Measurements from ENCODE around the gene PTGER2.

The PTGER2 gene

DNA sequence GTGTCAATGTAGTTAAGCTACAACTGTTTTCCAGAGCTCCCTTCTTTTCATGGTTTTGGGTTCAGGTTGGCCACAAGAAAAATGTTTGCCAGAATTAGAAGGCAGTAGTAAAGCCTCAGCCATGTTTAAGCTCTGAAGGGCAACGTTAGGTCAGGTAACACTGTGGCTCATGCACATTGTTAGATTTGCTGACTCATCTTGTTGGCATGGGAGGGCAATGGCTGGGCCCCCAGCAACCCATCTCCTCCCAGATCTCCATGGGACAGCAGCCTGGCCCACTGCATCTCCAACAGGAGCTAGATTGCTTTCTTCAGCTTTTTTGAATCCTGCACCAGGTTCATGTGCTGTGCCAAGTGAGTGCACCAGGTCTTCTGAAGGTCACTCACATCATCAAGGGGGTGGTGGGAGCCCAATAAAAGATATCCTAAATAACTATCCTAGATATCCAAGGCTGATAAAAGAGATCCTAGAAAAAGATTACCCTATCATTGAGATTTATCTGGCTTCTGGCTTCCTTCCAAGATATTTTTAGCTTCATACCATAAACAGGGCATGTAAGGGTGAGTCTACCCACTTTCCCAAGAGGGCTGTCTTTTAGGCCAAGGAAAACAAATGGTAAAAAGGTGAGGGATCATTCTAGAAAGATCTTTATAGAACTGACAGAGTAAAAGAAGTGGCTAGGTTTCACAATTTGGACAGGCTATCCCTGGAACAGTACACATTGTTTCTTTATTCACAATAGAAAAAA lies 28.9 kb downstream of the PTGER2 start:
- no peak for DNase-seq

DNA sequence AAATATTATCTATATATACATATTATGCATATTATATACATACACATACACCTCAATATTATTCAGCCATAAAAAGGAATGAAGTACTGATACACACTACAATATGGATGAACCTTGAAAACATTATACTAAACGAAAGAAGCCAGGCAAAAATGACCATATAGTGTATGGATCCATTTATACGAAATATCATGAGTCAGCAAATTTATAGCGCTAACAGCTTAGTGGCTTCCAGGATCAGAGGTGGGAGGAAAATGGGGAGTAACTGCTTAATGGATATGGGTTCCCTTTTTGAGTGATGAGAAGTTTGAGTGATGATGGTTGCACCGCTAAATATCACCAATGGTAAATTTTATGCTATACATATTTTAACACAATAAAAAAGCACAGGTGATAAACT lies 32.7 kb downstream of the PTGER2 start:
- no peak for DNase-seq

DNA sequence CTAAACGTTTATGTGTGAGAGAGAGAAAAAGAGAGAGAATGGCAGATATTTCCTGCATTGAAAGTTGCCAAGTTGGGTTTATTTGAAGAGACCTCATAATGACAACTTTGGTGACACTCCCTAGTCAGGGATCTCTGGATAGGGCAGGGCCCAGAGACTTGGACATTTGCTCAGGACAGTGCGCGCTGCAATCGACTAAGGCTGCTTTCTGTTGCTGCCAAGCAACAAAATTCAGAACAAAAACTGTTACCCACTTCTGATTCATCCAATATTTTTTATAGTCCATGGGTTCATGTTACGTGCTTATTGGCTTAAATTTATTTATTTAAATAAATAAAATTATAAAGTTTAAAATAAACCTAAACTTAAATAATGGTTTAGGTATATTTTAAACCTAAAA lies 34.2 kb downstream of the PTGER2 start:
- no peak for DNase-seq

DNA sequence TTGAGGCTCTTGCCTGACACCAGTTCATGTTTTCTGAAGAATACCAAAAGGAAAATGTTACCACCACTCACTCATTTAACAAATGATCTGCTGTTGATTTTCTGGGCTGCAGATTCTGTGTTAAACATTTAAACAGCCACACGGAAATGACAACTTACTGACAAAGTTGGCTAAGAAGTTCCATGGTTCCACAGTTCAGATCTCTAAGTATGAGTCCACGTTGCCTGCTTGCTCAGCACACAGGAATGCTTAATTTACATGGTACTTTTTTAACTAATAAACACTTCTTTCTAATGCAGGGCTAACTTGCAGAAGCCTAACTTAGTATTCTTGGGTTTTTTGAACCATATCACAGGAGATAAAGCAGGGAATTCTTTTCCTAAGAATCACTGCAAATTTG lies 34.7 kb downstream of the PTGER2 start:
- DNase-seq, result no peak

DNA sequence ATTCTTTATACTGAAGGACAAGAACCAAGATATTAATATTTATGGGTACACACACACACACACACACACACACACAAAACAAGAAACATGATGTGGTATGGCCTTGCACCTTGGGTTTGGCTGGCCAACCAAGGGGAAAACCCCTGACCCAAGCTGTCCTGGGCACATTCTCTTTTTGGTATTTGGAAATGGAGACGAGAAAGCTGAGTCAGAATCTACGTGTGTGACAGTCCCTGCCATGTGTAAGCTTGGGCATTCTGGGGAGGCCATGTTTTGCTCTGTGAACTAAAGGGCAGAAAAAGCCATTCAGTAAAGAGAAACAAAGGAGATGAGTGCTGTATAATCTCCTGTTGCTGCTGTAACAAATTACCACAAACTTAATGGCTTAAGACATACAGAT lies 35.6 kb downstream of the PTGER2 start:
- no peak for DNase-seq

DNA sequence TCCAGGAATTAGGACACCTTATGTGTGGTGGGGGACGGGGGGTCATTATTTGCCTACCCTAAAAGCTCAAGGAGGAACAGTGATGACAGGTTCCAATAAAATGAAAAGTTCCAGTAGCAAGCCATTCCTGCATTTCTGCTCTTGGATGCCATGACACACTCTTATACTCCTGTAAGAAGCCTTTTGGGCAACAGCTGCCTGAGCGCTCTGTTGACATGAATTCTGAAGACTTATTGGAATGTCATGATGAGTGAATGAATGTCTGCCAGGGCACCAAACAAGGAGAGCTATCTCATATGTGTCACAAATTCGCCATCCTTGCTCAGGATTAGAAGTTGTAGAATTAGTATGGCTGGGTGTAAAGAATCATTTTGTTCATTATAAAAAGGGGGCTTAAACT lies 36.3 kb downstream of the PTGER2 start:
- no peak for DNase-seq

DNA sequence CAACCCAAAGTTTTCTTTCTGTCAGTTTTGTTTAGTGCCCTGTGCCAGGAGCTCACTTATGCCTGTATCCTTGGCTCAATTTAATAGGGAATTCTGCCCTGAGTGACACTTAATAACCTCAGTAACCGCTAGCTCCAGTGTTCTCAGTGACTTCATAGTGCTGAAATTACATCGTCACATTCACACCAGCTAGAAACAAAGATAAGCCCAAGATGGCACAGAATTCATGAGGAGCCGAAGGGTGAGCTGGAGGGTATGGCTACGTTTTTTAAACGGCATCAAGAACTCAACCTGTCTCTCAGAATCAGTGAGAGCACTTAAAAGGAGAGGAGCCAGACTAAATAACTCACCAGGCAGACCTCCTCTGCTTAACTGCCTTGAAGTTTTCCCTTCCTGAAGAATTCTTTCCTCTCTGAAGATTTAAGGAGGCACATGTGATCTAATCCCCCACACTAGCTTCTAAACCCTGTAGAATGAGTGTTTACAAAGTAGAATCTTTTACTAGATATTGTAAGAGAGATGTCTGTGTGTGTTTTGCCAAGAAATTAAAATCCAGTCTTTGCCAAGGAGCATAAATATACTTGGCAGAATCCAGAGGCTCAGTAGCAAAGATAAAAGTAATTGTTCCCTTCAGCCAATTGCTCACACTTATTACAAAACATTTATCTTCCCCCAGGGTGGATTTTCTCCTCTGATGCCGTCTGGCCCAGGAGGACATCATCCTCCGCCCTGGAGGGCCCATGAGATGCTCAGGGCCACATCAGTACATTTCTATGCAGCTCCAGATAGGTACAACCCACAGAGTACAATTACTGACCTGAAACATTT lies 37.3 kb downstream of the PTGER2 start:
- no peak for DNase-seq

DNA sequence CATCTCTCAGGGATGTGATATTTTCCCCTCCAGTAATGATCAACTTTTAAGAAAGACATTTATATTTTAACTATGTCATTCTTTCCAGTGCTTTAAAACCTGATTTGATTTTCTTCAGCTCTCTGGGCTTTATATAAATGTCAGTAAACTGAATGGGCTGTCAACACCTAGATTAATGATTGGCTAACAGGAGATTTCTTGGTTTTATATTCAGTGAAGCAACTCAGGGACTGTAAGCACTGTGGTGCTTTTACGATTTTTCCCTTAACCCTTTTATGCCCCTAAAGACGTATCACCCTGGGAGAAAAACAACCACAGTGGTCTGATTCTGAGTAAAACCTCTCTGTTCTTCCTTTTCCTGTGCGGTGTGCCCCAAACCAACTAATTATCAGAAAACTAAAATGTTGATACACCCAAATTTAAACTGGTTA lies 38.0 kb downstream of the PTGER2 start:
- peak; percentile 10 for DNase-seq

DNA sequence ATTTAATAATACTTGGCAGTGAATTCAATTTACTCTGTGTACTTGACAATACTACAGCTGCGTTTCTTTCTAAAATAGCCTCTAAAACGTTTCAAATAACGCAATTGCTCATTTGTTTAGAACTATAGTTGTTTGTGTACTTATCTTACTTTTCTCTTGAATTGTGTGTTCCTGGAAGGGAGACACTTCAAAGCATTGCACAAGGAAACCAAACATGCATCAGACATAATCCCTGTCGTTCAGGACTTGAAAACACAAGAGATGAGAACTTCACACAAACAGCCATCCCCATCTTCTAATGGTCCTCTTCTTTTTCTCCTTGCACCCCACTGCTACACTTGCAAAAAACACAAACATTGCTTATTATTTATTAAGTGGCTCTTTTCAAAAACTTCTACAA lies 38.5 kb downstream of the PTGER2 start:
- no peak for DNase-seq

DNA sequence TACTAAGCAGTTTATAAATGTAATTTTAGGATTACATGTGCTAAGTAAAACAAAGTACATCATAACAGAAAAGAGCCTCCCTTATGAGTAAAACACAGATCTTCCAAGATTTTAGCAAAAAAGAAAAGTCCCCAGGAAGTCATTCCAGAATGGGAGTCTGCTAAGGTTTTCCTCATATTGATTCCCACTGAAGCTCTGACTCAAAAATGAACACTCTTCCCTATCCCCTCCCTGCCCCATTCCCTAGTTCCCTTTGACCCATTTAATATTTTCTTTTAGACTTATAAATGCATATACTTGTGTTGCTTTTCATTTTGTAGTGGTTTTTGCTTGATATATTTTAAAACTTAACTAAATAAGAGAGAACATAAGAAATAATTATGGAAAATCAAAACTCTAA lies 40.1 kb downstream of the PTGER2 start:
- DNase-seq, result no peak

DNA sequence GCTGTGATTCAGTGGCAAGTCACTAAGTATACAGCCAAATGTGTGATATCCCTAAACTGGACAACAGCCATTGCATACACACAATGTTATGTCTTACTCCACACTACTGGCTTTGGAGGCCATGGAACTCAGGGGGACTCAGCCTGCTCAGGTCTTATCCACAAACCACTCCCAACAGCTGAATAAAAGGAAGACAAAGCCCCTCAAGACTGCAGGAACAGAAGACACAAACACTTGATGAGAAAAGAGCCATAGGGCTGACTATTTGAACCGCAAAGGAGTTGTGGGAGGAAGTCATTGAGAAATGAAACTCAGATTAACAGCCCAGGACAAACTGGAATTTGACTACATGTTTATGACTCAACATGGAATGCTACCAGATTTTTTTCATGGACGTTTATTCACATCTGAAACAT lies 40.9 kb downstream of the PTGER2 start:
- DNase-seq, result no peak

DNA sequence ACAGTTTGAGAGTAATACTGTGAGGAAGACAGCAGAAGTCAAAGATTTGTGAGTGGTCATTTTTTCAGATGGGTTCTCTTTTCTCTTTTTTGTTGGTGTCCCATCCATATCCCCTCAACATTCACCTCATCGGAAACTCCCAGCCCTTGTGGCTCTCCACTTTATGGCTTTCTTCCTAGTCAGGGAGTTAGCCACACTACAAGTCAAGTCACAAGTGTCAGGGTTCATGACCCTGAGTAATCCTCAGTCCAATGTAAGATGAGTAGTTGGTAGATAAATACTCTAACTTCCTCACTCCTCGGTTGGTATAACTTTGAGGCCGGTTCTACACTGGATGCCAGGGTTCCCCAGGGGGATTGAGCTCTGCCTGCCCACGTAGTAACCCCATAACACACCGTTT lies 41.4 kb downstream of the PTGER2 start:
- no peak for DNase-seq

DNA sequence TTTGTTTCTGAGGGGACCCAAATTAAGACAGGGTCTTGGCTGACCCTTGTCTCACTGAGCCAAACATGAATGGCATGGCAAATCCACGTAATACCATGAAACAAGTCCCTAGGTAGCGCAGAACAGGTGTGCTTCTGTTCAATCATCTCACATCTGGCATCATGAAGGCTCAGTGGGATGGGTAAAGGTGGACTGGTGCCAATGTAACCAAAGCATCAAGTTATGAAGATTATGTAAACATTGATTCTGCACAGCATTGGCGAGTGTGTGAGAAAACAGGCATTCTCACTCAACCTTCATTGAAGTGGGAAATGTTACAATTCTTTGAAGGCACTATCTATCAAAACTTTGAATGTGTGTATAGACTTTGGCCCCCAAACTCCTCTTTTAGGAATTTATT lies 41.9 kb downstream of the PTGER2 start:
- DNase-seq, result no peak

DNA sequence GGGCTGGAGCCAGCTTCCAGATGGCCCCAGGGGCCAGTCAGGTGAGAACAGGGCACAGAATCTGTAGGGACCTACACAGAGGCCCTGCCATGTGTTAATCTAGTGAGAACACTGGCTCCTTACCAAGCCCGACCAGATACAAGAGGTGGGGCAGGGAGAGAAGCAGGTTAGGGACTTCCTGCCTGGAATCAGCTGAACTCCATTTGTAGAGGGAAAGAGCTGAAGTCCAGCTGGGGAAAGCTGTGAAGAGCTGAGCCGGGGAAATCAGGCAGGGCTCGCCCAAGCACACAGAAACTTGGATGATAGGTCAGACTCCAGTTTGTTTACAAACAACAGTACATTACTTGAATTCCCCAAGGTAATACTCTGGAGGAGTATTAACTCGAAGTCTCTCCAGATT lies 46.7 kb downstream of the PTGER2 start:
- DNase-seq, result no peak

DNA sequence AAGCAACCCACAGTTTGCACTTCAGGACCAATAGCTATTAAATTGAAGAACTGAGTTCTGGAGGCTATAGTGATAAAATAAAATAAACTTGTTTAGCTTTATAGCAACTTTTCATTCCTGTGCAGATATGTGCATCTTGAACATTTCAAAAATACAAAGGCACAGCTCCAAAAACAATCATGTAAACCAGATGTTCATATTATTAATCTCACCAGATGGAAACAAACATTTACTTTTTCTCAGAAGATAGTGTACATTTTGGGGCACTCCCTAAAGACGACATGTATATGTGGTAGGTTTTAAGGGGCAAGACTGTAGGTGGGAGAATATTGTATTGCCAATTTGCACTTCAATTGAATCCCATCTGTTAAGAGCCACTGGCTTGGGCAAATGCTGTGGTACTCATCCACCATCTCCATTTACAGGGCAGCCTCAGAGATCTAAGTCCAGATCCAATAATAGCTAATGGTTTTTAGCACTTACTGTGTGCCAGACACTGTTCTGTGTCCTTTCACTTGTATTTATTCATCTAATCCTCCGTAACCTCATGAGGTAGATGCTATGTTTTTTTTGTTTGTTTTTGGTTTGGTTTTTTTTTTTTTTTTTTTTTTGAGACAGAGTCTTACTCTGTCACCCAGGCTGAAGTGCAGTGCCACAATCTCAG lies 49.1 kb downstream of the PTGER2 start:
- DNase-seq, result no peak

DNA sequence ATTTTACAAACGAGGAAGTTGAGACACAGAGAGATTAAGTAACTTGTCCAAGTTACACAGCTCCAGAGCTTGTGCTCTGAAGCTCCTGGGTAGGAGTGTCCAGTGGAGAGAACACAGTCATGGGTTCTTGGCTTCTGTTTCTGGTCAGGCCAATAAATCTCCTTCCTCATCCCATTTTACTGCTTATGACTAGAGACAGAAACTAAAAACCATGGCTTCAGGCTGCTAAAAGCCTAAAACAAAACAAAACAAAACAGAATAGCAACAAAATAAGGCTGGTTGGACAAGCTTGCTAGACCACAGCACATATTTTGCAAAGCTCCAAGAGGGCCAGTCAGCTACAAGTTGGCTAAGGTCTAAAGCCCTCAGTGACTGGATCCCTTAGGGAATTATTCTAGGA lies 49.8 kb downstream of the PTGER2 start:
- no peak for DNase-seq

DNA sequence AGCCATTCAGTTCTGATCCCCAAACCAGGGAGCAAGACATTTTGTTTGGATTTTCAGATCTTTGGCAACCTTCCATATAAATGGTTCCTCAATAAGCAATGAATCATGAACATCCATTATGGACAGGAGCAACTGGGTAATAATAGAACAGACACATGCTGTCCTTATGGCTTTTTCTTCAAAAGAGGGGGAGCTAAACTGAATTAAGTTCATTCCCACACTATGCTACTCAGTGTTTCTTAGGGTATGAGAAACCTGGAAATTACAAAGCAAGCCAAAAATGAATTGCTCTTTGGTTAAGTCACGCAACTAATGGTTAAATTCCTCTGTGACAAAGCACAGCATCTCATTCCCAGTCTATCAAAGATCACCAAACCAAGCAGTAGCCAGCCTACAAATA lies 51.0 kb downstream of the PTGER2 start:
- DNase-seq, result no peak

DNA sequence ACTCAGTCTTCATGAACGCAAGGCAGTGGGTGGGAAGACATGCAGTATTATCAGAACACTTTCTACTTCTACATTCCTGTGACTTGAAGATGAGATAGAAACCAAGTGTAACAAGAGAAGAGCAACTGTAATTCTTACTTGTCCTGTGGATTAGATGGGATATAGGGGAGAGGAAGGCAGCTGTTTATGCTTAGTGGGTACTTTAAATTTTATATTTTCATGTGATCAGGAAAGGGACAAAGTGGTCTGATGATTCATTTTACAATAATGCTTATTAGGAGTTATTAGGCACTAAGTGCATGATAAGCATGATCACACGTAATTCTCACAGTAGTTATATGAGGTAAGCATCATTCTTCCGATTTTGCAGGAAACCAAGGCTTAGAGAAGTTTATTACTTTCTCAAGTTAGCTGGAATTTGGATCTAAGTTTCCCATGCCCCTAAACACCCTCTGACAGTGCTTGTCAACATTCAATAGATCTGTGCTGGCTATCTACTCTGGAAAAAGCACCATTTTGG lies 52.7 kb downstream of the PTGER2 start:
- DNase-seq, result no peak

DNA sequence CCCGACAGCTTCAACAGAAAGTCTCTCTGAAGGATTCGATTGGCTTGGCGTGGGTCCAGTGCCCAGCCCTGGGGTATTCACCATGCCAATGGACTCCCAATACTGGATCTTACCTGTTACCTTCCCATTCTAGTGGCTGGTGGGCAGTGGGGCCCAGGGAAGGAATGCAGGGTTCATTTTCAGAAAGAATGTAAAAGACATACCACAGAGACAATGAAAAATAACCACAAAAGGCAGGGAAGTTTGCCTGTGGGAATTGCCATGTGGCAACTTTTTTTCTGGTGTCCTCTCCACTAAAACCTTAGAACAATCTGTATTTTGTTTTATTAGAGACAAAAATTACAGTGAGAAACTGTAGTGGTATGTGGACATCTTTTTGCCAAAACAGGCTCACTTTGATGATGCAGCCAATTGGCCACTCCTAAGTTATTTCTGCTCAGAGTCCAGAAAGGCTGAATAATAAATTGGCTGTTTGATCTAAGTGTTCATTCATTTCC lies 55.2 kb downstream of the PTGER2 start:
- no peak for DNase-seq

DNA sequence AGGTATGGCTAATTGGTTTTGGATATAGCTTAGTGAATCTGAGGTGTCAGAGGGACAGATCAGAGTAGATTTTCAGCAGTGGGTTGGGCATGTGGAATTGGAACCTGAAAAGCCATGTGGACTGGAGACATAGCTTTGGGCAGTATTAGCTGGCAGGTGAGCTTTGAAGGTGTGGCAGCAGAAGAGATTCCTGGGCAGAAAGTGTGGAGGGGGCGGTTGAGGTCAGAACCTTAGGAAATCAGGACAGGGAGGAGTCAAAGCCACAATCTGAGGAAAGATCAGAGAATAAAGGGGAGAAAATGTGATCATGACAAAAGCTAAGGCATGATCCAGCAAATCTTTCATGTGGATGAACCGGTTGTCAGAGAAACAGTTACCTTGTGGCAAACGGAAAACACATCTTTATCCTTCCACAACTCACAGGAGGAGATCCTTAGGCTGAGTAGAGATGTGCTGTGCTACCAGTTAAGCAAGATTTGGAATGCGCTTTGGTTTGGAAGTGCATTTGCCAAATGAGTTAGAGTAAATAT lies 56.4 kb downstream of the PTGER2 start:
- no peak for DNase-seq

DNA sequence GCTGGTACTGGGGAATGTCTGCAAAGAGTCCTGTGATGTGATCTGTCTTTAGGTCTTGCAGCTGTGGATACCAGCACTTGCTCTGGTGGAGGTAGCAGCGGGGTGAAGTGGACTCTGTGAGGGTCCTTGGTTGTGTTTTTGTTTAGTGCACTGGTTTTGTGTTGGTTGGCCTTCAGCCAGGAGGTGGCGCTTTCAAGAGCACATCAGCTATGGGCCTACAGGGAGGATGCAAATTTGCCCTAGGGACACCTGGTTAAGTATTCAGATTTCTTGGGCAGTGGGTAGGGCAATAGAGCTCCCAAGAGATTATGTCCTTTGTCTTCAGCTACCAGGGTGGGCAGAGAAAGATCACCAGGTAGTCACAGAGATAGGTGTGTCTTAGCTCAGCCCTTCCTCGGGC lies 63.8 kb downstream of the PTGER2 start:
- DNase-seq, result no peak
